AG20443 (cell line): ENCODE data around the gene PPP1R1A.
A peak's percentile ranks its signal among the peaks of the same experiment; 100 is the strongest.

ENCODE experiments used
- DNase-seq: peaks from one replicate; pipeline ENCODE4 v3.0.0; 2012; ENCODE audit warnings: low spot score, mixed read lengths

The PPP1R1A gene

GRCh38 chr12:54571193-54572188 is 17.0 kb downstream of the PPP1R1A start:
- DNase-seq, result no peak

- DNase-seq, result no peak
Observed at GRCh38 chr12:54569995-54570528, 18.4 kb downstream of the PPP1R1A start.

DNA sequence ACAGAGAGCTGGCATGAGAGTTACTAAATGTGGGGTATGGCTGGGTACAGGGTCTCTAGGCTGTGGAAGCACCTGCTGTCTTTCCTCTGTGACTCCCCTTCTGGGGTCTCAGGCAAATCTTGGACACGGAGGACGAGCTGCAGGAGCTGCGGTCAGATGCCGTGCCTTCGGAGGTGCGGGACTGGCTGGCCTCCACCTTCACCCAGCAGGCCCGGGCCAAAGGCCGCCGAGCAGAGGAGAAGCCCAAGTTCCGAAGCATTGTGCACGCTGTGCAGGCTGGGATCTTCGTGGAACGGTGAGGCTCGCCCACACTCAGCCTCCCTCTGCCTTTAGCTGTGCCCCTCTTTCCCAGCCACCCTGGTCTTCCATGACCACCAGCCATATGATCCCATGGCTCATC is 19.4 kb downstream of the PPP1R1A start:
- no peak for DNase-seq

DNA sequence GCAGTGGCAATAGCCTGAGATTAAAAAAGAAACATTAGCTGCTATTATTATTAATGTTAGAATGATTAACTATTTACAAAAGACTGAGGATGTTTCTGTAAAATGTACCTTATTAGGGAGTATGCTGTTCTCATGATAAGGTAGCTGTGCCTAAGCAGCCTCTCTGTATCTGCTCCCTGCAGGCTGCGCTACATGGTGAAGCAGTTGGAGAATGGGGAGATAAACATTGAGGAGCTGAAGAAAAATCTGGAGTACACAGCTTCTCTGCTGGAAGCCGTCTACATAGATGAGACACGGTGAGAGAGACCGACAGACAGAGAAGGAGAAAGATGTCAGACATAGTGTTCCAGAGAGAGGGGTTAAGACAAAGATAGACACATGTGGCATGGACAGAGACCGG is 21.7 kb downstream of the PPP1R1A start:
- no peak for DNase-seq

GRCh38 chr12:54565986-54566544 is 22.4 kb downstream of the PPP1R1A start:
- no peak for DNase-seq

DNA sequence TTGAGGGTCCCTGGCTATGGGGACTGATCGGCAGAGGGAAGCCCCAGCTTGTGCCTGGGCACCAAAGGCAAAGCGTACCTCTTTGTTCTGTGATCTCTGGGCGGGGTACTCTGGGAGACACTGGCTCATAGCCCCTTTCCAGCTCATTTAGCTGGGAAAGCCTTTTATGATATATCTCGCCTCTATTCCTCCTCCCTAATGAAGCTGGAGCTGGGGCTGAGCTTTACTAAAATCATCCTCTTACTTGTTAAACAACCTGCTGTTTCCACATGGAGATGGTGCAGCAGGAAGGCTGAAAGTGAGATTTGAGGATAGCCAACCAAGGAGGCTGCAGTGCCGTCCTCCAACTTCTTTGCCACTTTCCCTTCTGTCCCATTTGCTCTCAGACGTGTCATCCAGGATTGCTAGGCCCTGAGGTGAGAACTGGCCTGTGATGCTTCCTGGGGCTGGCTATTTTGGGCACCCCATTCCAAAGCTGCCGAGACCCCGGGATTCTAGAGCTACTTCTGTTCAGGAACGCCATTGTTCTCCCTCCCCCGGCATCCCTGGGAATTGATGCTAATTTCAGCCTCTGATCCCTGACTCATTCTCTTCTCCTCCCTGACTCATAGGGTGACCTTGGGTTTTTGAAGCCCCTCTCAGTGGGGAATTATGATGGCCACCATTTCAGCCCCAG is 23.0 kb downstream of the PPP1R1A start:
- DNase-seq, result no peak

GRCh38 chr12:54564768-54565167 is 23.7 kb downstream of the PPP1R1A start:
- no peak for DNase-seq

- DNase-seq, result no peak
Observed at GRCh38 chr12:54563787-54564186, 24.7 kb downstream of the PPP1R1A start.

DNA sequence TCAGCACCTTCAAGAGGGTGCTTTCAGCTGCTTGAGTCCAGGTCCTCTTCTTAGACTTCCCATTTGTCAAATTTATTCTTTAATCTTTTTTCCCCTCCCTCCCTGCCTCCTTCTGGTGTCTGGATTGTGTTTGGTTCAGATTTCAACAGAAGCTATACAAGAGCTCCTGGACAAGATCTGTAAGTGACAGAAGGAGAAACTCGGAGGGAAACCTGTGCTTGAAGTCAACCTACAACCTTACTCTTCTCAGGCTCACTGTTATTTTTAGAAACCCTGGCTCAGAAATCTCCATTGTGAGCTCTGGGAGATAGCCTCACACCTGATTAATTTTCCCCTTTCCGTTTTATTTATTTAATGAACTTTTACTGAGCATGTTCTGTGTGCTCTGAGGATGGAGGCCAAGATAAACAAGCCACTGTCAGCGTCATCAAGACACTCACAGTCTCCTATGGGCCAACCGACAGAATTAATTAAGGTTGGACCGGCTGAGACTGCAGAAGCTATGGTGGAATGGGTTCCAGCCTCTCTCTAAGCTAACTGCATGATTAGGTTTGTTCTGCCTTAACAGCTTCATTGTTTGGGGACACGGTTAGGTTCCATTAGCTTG is 25.6 kb downstream of the PPP1R1A start:
- no peak for DNase-seq

GRCh38 chr12:54561164-54561563 is 27.3 kb downstream of the PPP1R1A start:
- no peak for DNase-seq

DNA sequence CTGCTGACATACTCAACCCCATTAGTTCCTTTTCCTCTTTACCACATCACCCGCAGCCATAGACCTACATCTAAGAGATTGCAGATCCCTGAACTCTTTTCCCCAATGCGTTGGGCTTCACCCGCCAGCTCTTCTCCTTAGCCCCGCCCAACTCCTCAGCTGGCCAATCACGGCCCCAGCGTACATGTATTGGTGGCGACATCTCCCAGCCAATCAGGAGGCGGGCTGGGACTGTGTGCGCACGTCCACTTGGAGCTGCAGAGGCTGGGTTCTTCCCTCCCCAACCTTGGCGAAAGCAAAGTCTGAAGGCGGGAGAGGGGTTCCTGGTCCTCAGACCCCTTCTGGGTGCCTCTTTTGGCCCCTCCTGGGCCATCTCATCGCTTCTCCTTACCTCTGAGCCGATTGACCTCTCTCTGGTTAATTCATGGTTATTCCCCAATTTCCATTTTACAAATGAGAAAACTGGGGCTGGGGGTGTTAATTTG is 28.0 kb downstream of the PPP1R1A start:
- peak; percentile 94 for DNase-seq

- DNase-seq, result no peak
Observed at GRCh38 chr12:54558759-54559158, 29.7 kb downstream of the PPP1R1A start.

- no peak for DNase-seq
Observed at GRCh38 chr12:54558311-54558710, 30.1 kb downstream of the PPP1R1A start.

DNA sequence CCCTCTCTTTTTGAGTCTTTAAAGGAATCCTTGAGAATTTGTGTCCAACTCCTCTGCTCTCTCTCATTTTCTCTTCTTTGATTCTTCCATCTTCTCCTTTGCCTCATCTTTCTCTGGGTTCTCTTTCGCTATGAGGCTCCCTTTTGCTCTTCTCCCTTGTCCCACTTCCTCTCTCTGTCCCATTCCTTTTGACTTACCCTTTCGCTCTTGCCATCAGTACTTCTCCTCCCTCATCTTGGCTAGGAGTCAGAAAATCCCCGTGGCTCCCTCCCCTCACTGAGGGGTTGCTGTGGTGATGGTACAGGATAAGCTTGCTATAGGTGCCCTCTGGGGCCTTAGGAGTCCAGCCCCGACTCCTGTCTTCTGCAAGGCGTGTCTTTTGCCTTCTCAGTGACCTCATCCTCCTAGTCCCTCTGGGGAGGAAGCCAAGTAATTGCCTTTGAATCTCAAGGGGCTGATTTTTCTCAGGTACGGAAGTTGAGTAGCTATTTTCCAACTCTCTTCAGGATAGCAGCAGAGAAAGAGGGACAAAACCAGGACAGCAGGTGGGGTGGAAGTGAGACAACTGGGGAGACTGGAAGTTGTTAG is 32.7 kb downstream of the PPP1R1A start:
- no peak for DNase-seq

DNA sequence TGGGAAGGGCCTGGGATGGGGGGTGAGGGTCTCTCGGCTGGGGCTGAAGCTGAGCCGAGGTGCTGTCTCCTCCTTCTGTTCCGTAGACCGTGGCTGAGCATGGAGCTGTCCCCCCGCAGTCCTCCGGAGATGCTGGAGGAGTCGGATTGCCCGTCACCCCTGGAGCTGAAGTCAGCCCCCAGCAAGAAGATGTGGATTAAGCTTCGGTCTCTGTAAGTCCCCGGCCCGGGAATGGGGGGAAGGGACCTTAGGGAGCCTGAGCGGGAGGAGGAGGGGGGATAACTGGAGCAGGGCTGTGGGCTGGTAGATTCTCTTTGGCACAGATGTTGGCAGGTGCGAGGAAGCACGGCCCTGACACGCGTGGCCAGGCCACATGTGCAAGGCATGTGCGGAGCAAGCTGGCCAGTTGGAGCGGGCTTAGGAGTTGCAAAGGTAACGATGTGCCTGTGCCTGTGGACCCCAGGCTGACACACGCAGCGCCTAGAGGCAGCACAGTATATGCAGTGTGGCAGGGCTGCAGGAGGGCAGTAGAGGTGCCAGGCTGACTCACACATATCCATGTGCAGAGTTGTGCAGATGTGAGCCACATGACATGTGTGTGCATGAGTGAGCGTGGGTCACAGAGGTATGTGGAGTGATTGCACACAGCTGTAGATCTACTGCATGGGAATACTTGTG is 38.5 kb downstream of the PPP1R1A start:
- DNase-seq, result peak; percentile 24

DNA sequence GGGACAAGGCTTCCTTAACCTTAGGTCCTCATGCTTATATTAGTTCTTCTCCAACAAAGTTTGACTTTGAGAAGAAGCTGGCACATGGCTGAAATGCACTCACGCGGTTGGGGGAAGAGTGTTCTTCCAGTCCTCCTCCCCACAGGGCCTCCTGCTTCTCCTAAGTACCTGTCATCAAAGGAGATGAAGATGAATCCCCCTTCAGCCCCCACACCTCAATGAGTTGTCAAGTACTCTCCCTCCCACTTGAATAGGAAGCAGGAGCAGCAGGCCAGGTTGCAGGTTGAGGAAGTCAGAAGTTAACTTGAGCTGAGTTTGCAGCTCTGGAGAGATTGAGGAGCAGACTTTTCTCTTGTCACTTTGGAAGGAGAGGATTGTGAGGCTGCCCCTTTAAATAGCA is 41.9 kb downstream of the PPP1R1A start:
- DNase-seq, result no peak

DNA sequence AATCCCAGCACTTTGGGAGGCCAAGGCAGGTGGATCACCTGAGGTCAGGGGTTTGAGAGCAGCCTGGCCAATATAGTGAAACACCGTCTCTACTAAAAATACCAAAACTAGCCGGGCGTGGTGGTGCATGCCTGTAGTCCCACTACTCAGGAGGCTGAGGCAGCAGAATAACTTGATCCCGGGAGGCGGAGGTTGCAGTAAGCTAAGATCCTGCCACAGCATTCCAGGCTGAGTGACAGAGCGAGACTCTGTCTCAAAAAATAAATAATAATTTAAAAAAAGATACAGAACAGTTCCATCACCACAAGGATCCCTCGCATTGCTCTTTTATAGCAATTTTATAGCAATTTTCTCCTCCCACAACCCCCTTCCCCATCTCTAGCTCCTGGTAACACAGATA is 43.7 kb downstream of the PPP1R1A start:
- no peak for DNase-seq

- no peak for DNase-seq
Observed at GRCh38 chr12:54543526-54543925, 44.9 kb downstream of the PPP1R1A start.

DNA sequence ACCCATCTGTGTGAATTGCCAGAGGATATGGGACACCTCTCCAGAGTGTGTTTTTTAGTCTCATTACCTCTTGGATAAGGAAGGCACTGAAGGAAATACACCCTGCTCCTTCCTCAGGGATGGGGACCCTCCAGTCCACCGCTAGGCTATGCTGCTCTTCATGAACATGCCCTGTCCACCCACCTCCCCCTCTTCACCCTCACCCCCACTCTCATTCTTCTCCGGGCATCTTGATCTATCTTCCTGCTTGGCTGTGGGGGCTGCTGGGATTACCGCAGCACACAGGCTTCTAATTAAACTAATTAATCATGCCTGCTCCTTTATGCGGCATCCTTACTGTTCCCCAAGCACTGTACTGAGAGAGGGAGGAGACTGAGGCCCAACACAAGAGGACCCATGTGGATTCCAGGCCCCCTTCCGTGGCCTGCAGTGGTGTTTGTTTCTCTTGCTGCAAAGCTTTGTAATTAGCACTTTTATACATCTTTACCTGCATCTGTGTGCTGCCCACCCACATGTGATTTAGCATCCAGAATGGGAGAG is 46.6 kb downstream of the PPP1R1A start:
- DNase-seq, result no peak

- no peak for DNase-seq
Observed at GRCh38 chr12:54538136-54538700, 50.2 kb downstream of the PPP1R1A start.
